AG04449 (cell line): ENCODE data around the gene BRSK1.

ENCODE experiments used
- CTCF ChIA-PET: fragments of 350-600 bp; formaldehyde crosslinking; extraction: SDS; loops from one replicate; lab custom pipeline; 2021; ENCODE audit warnings: antibody characterized with exemption; lab: Yijun Ruan, JAX
- POLR2A ChIA-PET: fragments of 400-600, 350-600 bp; formaldehyde crosslinking; extraction: SDS; loops from one replicate; lab custom pipeline; 2020; ENCODE audit warnings: antibody characterized with exemption, inconsistent platforms; lab: Yijun Ruan, JAX
- DNase-seq: peaks from one replicate; pipeline ENCODE4 v3.0.0-alpha.2; 2010; ENCODE audit warnings: low read depth, low spot score
- H3K4me3 ChIP-seq: 2 replicates; pipeline ENCODE4 v1.5.1; 2011; ENCODE audit warnings: low read depth, mild to moderate bottlenecking, control low read depth, low read length
- TF ChIP-seq, protein P1 (sequence below): IDR thresholded peaks from one replicate; pipeline ENCODE4 v1.5.1; 2011; ENCODE audit warnings: mild to moderate bottlenecking, moderate library complexity, low read length, control low read depth, inconsistent platforms; ENCODE audit not compliant: insufficient read depth; ENCODE audit errors: missing control alignments

BRSK1 gene

GRCh38 chr19:55309448-55309847, 25.7 kb downstream of the BRSK1 start:
- DNase-seq, result no peak
- TF ChIP-seq, protein P1, sequence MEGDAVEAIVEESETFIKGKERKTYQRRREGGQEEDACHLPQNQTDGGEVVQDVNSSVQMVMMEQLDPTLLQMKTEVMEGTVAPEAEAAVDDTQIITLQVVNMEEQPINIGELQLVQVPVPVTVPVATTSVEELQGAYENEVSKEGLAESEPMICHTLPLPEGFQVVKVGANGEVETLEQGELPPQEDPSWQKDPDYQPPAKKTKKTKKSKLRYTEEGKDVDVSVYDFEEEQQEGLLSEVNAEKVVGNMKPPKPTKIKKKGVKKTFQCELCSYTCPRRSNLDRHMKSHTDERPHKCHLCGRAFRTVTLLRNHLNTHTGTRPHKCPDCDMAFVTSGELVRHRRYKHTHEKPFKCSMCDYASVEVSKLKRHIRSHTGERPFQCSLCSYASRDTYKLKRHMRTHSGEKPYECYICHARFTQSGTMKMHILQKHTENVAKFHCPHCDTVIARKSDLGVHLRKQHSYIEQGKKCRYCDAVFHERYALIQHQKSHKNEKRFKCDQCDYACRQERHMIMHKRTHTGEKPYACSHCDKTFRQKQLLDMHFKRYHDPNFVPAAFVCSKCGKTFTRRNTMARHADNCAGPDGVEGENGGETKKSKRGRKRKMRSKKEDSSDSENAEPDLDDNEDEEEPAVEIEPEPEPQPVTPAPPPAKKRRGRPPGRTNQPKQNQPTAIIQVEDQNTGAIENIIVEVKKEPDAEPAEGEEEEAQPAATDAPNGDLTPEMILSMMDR, result no peak
- ChIA-PET POLR2A (no interaction called here), CTCF (interaction anchor here (0.9 to 2.1 kb wide), 3 partner anchors 8 to 30 kb away, joined by 3 to 8 read pairs (median 5); partner anchors contain the start of gene KMT5C)
- H3K4me3 ChIP-seq, result no peak overlapping the region

DNA sequence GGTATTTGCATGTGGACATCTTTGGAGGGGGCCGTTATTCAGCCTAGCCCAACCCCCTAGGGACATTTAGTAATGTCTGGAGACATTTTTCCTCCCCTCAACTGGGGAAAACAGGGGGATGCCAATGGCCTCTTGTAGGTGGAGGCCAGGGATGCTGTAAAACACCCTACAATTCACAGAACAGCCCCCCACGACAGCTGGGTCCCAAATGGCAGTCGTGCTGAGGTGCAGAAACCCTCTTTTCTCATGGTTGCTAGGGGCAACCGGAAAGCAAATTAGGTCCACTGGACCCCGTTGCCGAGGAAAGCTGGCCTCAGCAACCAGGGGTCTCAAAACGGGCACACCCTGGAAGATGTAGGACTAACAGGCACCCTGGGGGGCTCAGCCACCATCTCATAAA, 26.7 kb downstream of the BRSK1 start:
- TF ChIP-seq, protein P1, result no peak
- no peak for DNase-seq
- ChIA-PET POLR2A (no interaction called here), CTCF (interaction anchor here (1.5 to 2.1 kb wide), 3 partner anchors 9 to 41 kb away, joined by 3 to 8 read pairs (median 5); no protein-coding TSS in a partner anchor)
- H3K4me3 ChIP-seq, result no peak overlapping the region

- TF ChIP-seq, protein P1, result no peak
- CTCF ChIA-PET, result interaction anchor here (0.7 to 14.1 kb wide), 3 partner anchors 8 to 42 kb away, joined by 3 to 135 read pairs (median 3); no protein-coding TSS in a partner anchor
- POLR2A ChIA-PET, result no interaction called here
- no peak overlapping the region for H3K4me3 ChIP-seq
- no peak for DNase-seq
These were observed 27.6 kb downstream of the BRSK1 start for GRCh38 chr19:55311397-55311796.

DNA sequence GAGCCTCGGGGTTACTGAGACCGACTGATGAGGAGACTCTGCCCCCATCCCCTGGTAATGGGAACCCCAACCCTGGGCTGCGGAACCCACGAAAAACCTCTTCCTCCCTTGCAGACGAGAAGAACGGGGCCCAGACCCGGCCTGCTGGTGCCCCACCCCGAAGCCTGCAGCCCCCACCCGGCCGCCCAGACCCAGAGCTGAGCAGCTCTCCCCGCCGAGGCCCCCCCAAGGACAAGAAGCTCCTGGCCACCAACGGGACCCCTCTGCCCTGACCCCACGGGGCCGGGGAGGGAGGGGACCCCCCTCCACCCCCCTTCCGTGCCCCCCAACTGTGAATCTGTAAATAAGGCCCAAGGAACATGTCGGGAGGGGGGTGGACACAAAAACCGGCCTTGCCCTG, 28.0 kb downstream of the BRSK1 start:
- CTCF ChIA-PET, result interaction anchor here (0.7 to 14.1 kb wide), 2 partner anchors 8 to 27 kb away, joined by 3 to 135 read pairs; no protein-coding TSS in a partner anchor

DNA sequence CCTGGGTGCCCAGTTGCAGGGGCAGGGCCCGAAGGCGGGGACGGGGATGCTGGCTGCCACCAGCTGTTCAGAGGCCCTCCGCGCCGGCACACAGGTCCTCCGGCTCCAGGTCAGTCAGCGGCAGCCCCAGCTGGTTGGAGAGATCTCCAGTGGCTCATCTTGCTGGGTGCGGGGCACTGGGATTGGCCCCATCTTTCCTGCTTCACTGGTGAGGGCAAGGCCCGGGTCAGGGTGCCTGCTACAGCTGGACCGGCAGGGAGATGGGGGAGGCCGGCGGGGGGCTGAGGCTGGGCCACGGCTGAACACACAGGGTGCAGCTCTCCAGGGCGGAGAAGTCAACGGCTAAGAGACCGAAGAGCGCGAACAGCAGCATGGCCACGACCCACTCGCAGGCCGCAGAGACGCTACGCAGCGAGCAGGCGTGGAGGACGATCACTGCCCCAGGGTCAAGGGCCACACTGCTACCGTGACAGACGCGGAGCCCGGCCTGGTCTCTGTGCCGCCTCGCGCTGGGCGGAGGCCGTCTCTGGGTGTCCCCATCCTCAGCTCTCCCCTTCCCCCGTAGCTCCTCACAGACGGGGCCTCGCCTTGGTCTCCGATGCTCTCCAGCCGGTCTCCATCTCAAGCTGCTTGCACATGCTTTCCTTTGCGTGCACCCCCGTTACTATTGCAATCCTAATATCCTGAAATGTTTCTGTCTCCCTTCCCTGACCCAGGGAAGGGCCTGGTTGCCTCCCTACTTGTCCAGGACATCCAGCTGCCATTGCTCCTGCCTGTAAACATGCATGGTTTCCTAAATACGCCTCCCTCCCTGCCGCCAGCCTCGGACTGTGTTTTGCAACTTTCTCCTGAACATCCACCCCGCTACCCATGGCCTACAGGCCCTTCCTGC, 29.1 kb downstream of the BRSK1 start:
- H3K4me3 ChIP-seq, result no peak overlapping the region
- DNase-seq, result no peak
- POLR2A ChIA-PET, result no interaction called here
- CTCF ChIA-PET, result interaction anchor here (1.2 to 14.1 kb wide), 3 partner anchors 9 to 26 kb away, joined by 5 to 135 read pairs (median 7); partner anchors contain the start of gene KMT5C
- TF ChIP-seq, protein P1, result no peak

More for the DNA sequence above, 28.0 kb downstream of the BRSK1 start:
- H3K4me3 ChIP-seq, result no peak overlapping the region
- POLR2A ChIA-PET, result no interaction called here
- TF ChIP-seq, protein P1, result no peak
- DNase-seq, result no peak

GRCh38 chr19:55314396-55314795, 30.6 kb downstream of the BRSK1 start:
- ChIA-PET CTCF (interaction anchor here (1.3 to 14.1 kb wide), 3 partner anchors 10 to 25 kb away, joined by 3 to 135 read pairs (median 7); partner anchors contain the start of gene KMT5C), POLR2A (no interaction called here)
- no peak overlapping the region for H3K4me3 ChIP-seq
- TF ChIP-seq, protein P1, result no peak
- DNase-seq, result no peak
